Choroid plexus epithelial cell (primary cell): ENCODE results near the gene BEST2.

ENCODE experiments used
- DNase-seq: peaks from one replicate; pipeline ENCODE4 v3.0.0-alpha.2; 2010; ENCODE audit warnings: low read depth
- H3K4me3 ChIP-seq: 2 replicates; pipeline ENCODE4 v1.5.1; 2011; ENCODE audit warnings: low read depth, mild to moderate bottlenecking, control low read depth, low read length, moderate library complexity
- TF ChIP-seq, protein P1 (sequence below): conservative IDR thresholded peaks from 2 replicates; pipeline ENCODE4 v1.5.1; 2011; ENCODE audit warnings: low read depth, mild to moderate bottlenecking, control low read depth, inconsistent platforms, low read length, moderate library complexity

The BEST2 gene

GRCh38 chr19:12763100-12763499 lies 11.5 kb downstream of the BEST2 start:
- no peak for DNase-seq
- H3K4me3 ChIP-seq = no peak overlapping the region
- TF ChIP-seq, protein P1, sequence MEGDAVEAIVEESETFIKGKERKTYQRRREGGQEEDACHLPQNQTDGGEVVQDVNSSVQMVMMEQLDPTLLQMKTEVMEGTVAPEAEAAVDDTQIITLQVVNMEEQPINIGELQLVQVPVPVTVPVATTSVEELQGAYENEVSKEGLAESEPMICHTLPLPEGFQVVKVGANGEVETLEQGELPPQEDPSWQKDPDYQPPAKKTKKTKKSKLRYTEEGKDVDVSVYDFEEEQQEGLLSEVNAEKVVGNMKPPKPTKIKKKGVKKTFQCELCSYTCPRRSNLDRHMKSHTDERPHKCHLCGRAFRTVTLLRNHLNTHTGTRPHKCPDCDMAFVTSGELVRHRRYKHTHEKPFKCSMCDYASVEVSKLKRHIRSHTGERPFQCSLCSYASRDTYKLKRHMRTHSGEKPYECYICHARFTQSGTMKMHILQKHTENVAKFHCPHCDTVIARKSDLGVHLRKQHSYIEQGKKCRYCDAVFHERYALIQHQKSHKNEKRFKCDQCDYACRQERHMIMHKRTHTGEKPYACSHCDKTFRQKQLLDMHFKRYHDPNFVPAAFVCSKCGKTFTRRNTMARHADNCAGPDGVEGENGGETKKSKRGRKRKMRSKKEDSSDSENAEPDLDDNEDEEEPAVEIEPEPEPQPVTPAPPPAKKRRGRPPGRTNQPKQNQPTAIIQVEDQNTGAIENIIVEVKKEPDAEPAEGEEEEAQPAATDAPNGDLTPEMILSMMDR = no peak

DNA sequence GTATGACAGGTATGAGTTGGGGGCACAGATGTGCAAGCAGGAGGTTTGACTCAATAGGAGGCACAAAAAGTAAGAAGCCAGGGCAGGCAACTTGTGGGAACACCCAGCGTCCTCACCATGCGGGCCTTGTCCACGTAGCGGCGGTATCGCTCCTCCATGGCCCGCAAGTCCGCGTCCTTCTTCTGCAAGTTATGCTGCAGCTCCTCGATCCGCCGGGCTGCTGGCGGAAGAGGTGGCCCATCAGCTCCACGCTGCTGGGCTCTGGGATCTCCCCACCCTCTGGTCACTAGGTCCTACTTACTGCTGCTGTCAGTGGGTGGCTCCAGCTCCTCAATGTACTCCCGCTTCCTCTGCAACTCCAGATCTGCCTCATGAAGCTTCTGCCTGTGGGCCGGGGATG lies 13.1 kb downstream of the BEST2 start:
- DNase-seq = no peak
- TF ChIP-seq, protein P1 = no peak
- H3K4me3 ChIP-seq = no peak overlapping the region

DNA sequence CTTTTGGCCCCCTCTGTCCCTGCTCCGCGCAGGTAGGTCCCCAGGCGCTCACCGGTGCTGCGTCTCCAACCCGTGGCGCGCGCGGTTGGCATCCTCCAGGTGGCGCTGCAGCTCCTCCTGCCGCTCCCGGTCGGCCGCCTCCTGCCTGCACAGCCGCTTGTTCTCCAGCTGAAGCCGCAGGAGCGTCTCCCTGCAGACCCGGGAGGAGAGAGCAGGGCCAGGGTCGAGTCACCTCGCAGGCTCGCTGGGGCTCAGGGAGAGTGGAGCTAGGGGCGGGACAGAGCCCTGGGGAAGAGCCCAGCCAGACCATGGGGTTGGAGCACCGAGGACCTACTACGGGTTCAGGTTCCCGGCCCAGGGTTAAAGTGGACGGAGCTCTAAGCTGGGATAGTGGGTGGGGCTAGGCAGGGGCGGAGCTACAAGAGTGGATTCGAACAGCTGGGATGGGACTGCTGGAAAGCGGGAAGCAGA lies 14.5 kb downstream of the BEST2 start:
- TF ChIP-seq, protein P1 = peak; percentile 81
- DNase-seq = peak; percentile 83

DNA sequence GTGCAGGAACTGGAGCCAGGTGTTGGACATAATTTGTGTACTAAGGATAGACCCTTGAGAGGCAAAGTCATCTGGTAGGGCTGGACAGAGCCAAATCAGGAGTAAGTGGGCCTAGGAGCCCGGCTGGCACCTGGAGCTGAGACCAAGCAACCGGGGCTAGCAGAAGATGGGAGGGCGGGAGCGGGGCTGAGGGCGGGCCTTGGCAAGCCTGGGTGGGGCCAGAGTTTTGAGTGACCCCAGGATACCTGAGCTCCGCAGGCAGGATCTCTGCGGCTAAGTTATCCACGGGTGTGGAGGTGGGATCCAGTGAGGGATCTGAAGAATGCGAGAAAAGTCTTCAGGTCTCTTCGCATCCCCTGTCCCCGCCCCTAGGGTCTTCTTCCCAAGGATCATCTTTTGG lies 15.6 kb downstream of the BEST2 start:
- TF ChIP-seq, protein P1 = no peak
- H3K4me3 ChIP-seq = no peak overlapping the region
- no peak for DNase-seq

More for the DNA sequence above, 14.5 kb downstream of the BEST2 start:
- peak overlapping the region; percentile 64 for H3K4me3 ChIP-seq

DNA sequence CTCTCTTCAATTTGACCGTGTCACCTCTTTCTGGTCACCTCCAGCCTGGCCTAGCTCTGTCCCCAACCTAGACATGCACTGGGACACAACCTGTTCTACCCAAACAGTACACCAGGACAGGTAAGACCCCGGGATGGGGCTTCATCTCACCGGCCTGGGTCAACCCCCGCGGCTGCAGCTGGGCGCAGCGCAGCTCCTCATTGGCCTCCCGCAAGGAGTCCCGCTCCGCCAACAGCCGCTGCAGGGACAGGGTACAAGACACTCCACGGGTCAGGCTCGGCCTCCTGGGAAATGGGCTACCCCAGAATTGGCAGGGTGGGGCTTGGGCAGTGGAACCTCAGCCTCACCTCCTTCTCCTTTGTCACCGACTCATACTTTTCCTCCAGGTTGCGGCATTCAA lies 16.1 kb downstream of the BEST2 start:
- no peak for DNase-seq
- no peak overlapping the region for H3K4me3 ChIP-seq
- TF ChIP-seq, protein P1 = no peak

- DNase-seq = no peak
- no peak overlapping the region for H3K4me3 ChIP-seq
- TF ChIP-seq, protein P1 = no peak
Measured at GRCh38 chr19:12769689-12770088, 18.1 kb downstream of the BEST2 start.

GRCh38 chr19:12770922-12771321 lies 19.3 kb downstream of the BEST2 start:
- H3K4me3 ChIP-seq = no peak overlapping the region
- TF ChIP-seq, protein P1 = no peak
- no peak for DNase-seq
